Measurements from ENCODE around the gene HS2ST1.

- TF ChIP-seq POLR2A (IDR thresholded peaks at IDR 0.05) (no peak), CTCF (IDR thresholded peaks at IDR 0.05) (no peak)
Measured at GRCh38 chr1:86970938-86971337, 56.5 kb downstream of the HS2ST1 start.
